ENCODE measurements around the gene AMT. TPM values are rescaled to one million over a fixed set of nuclear protein-coding genes. Genes with fewer than 3 reads are reported as not detected.

AMT gene, protein sequence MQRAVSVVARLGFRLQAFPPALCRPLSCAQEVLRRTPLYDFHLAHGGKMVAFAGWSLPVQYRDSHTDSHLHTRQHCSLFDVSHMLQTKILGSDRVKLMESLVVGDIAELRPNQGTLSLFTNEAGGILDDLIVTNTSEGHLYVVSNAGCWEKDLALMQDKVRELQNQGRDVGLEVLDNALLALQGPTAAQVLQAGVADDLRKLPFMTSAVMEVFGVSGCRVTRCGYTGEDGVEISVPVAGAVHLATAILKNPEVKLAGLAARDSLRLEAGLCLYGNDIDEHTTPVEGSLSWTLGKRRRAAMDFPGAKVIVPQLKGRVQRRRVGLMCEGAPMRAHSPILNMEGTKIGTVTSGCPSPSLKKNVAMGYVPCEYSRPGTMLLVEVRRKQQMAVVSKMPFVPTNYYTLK
- total RNA-seq (2014; rRNA removed; shearing (Covaris generic)) (1.6 and 5.8 TPM in 2 replicates), polyA plus RNA-seq (2016; fragmentation: Nextera tagmentation; extraction: Ambion mirVana) (1.5 and 1.7 TPM in 2 replicates)

- Histone ChIP-seq H3K4me2 (ENCODE audit: unreplicated experiment) (no peak within 1 kb of the TSS), H2AFZ (no peak within 1 kb of the TSS), H3K9me2 (ENCODE audit: insufficient read depth) (no peaks in the 10 kb centered on the region), H3K36me3 (ENCODE audit: low read depth) (no peaks in the 10 kb centered on the region), H3K9me3 (ENCODE audit: low read depth) (no peaks in the 10 kb centered on the region), H3K9ac (peak within 1 kb of the TSS; percentile 9; the same call in 1 of the 2 replicates), H3K4me1 (ENCODE audit: insufficient read depth) (peaks cover 14% of the 10 kb centered on the region), H3K27ac (peak within 1 kb of the TSS; percentile 89), H3K79me2 (ENCODE audit: insufficient read depth) (no peaks in the 10 kb centered on the region), H3K27me3 (replicated peaks; ENCODE audit: insufficient read depth) (no peaks in the 10 kb centered on the region), H3F3A (ENCODE audit: insufficient read depth) (peaks cover 26% of the 10 kb centered on the region), H4K20me1 (ENCODE audit: insufficient read depth) (no peaks in the 10 kb centered on the region), H3K4me3 (no peak within 1 kb of the TSS)
- in situ Hi-C loops (cut with MboI), result no loop called here
- no peak for TF ChIP-seq EZH2phosphoT487 (IDR thresholded peaks at IDR 0.05; ENCODE audit: insufficient read depth, low read depth)
- no peak for TF ChIP-seq EZH2 (IDR thresholded peaks at IDR 0.05; ENCODE audit: insufficient read depth, poor library complexity, severe bottlenecking)
- 75% methylated on average over 25 of the region's 25 CpGs for WGBS, 2 experiments (ENCODE audit: low coverage in 1 of 2, low lambda C conversion rate in 2 of 2, missing lambda C conversion rate in 2 of 2)
- DNase-seq, result no peak
Observed at GRCh38 chr3:49422379-49423248, at the start of gene AMT. TSS of gene AMT (minus strand) at chr3:49422473. CDS start at chr3:49422450, 23 bp downstream.

GRCh38 chr3:49470714-49471420 is 48.6 kb upstream of the AMT start:
- Histone ChIP-seq H4K20me1 (ENCODE audit: insufficient read depth) (no peaks in the 10 kb centered on the region), H2AFZ (peak overlapping the region; percentile 78), H3K9ac (peak overlapping the region; percentile 83), H3K27ac (peak overlapping the region; percentile 75), H3K9me3 (ENCODE audit: low read depth) (no peaks in the 10 kb centered on the region), H3F3A (ENCODE audit: insufficient read depth) (peaks cover 31% of the 10 kb centered on the region), H3K27me3 (replicated peaks; ENCODE audit: insufficient read depth) (no peaks in the 10 kb centered on the region), H3K4me3 (peak overlapping the region; percentile 77), H3K9me2 (ENCODE audit: insufficient read depth) (no peaks in the 10 kb centered on the region), H3K79me2 (ENCODE audit: insufficient read depth) (peaks cover 51% of the 10 kb centered on the region), H3K4me2 (ENCODE audit: unreplicated experiment) (peak overlapping the region; percentile 88), H3K4me1 (ENCODE audit: insufficient read depth) (peaks cover 21% of the 10 kb centered on the region), H3K36me3 (ENCODE audit: low read depth) (no peaks in the 10 kb centered on the region)
- DNase-seq, result peak; percentile 48
- 3% methylated on average over 19 to 23 of the region's 23 CpGs for WGBS, 2 experiments (ENCODE audit: low coverage in 1 of 2, low lambda C conversion rate in 2 of 2, missing lambda C conversion rate in 2 of 2)
- TF ChIP-seq EZH2phosphoT487 (IDR thresholded peaks at IDR 0.05; ENCODE audit: insufficient read depth, low read depth), result no peak
- TF ChIP-seq EZH2 (IDR thresholded peaks at IDR 0.05; ENCODE audit: insufficient read depth, poor library complexity, severe bottlenecking), result no peak
- in situ Hi-C loops (cut with MboI), result no loop called here

- Histone ChIP-seq H3K9me2 (ENCODE audit: insufficient read depth) (no peaks in the 10 kb centered on the region), H3K4me1 (ENCODE audit: insufficient read depth) (peaks cover 21% of the 10 kb centered on the region), H3K4me2 (ENCODE audit: unreplicated experiment) (peak within 1 kb of the TSS; percentile 95), H3K9me3 (ENCODE audit: low read depth) (no peaks in the 10 kb centered on the region), H4K20me1 (ENCODE audit: insufficient read depth) (no peaks in the 10 kb centered on the region), H3K36me3 (ENCODE audit: low read depth) (no peaks in the 10 kb centered on the region), H3K4me3 (peak within 1 kb of the TSS; percentile 77), H3K79me2 (ENCODE audit: insufficient read depth) (peaks cover 43% of the 10 kb centered on the region), H3K9ac (peak within 1 kb of the TSS; percentile 85), H2AFZ (peak within 1 kb of the TSS; percentile 82), H3K27me3 (replicated peaks; ENCODE audit: insufficient read depth) (no peaks in the 10 kb centered on the region), H3K27ac (peak within 1 kb of the TSS; percentile 96), H3F3A (ENCODE audit: insufficient read depth) (peaks cover 31% of the 10 kb centered on the region)
- DNase-seq, result peak; percentile 99
- 1% methylated on average over 65 to 76 of the region's 108 CpGs for WGBS, 2 experiments (ENCODE audit: low coverage in 1 of 2, low lambda C conversion rate in 2 of 2, missing lambda C conversion rate in 2 of 2)
- no peak for TF ChIP-seq EZH2 (IDR thresholded peaks at IDR 0.05; ENCODE audit: insufficient read depth, poor library complexity, severe bottlenecking)
- TF ChIP-seq EZH2phosphoT487 (IDR thresholded peaks at IDR 0.05; ENCODE audit: insufficient read depth, low read depth), result no peak
- in situ Hi-C loops (cut with MboI), result no loop called here
Observed at GRCh38 chr3:49469936-49470713, 47.9 kb upstream of the AMT start, which contains the start of gene DAG1. TSS of gene DAG1 (plus strand) at chr3:49470267. CDS start at chr3:49510535, 40,268 bp downstream.
